Fibroblast of lung (primary cell): Measurements from ENCODE around the gene MAT2A.

Experiments used
- CTCF ChIP-seq, 2 donors: IDR thresholded peaks in 1 of 2; conservative IDR thresholded peaks in 1 of 2; 1 replicate in 1 of 2; 2 replicates in 1 of 2; pipeline ENCODE4 v1.5.1; 2011 to 2012; ENCODE audit warnings: low read length in 2 of 2, control low read depth in 1 of 2, inconsistent platforms in 1 of 2, low read depth in 1 of 2, mild to moderate bottlenecking in 1 of 2
- EZH2 ChIP-seq: IDR thresholded peaks from 2 replicates; pipeline ENCODE4 v1.5.1; 2012; ENCODE audit warnings: low read length, control low read depth, mild to moderate bottlenecking; ENCODE audit errors: missing control alignments

GRCh38 chr2:85523062-85523902 is 15.7 kb upstream of the MAT2A start:
- no peak for TF ChIP-seq CTCF (conservative IDR thresholded peaks at IDR 0.05 in 1 of 2, IDR thresholded peaks at IDR 0.05 in 1 of 2; ENCODE audit: low read depth in 1 of 2, low read length in 2 of 2)
- TF ChIP-seq EZH2: no peak
